ENCODE results near the gene WDR3.

The WDR3 gene

GRCh38 chr1:117959364-117959763 lies 29.8 kb downstream of the WDR3 start:
- DNase-seq, result no peak

GRCh38 chr1:117964290-117965038 lies 34.9 kb downstream of the WDR3 start:
- no peak for DNase-seq

GRCh38 chr1:117967477-117967876 lies 37.9 kb downstream of the WDR3 start:
- peak in 1 of 2 experiments; percentile 11 for DNase-seq

GRCh38 chr1:117967881-117968280 lies 38.3 kb downstream of the WDR3 start:
- no peak for DNase-seq

GRCh38 chr1:117970252-117970651 lies 40.7 kb downstream of the WDR3 start:
- no peak for DNase-seq

GRCh38 chr1:117971777-117972176 lies 42.2 kb downstream of the WDR3 start:
- DNase-seq, result no peak

GRCh38 chr1:117976381-117976780 lies 46.8 kb downstream of the WDR3 start:
- no peak for DNase-seq

- no peak for DNase-seq
Observed at GRCh38 chr1:117981455-117982192, 52.1 kb downstream of the WDR3 start.

GRCh38 chr1:117985239-117985638 lies 55.7 kb downstream of the WDR3 start:
- no peak for DNase-seq

GRCh38 chr1:117985973-117986372 lies 56.4 kb downstream of the WDR3 start:
- no peak for DNase-seq

GRCh38 chr1:118004312-118004711 lies 74.8 kb downstream of the WDR3 start:
- DNase-seq, result no peak

GRCh38 chr1:118007391-118007790 lies 77.9 kb downstream of the WDR3 start:
- DNase-seq, result no peak

GRCh38 chr1:118008011-118008410 lies 78.5 kb downstream of the WDR3 start:
- no peak for DNase-seq

- no peak for DNase-seq
Observed at GRCh38 chr1:118012515-118013124, 83.1 kb downstream of the WDR3 start.

- DNase-seq, result no peak
Observed at GRCh38 chr1:118013336-118013735, 83.8 kb downstream of the WDR3 start.

- DNase-seq, result no peak
Observed at GRCh38 chr1:118013938-118014337, 84.4 kb downstream of the WDR3 start.

All from NCI-H524 (cell line).